OCI-LY1 (cell line): ENCODE results near the gene SHC4.

Experiments
- EZH2 ChIP-seq: fragments of 200-600 bp; sonication (generic), shearing (Covaris generic); IDR thresholded peaks from 2 replicates; pipeline ENCODE4 v1.8.0; 2017; ENCODE audit warnings: borderline replicate concordance, mixed run types, mild to moderate bottlenecking, antibody characterized with exemption, low read length, moderate library complexity, mixed read lengths
- TF ChIP-seq, protein P1 (sequence below): fragments of 200-600 bp; sonication (generic), shearing (Covaris generic); IDR thresholded peaks from 2 replicates; pipeline ENCODE4 v1.5.1; 2017; ENCODE audit warnings: mild to moderate bottlenecking, antibody characterized with exemption, low read length, moderate library complexity, mixed read lengths

DNA sequence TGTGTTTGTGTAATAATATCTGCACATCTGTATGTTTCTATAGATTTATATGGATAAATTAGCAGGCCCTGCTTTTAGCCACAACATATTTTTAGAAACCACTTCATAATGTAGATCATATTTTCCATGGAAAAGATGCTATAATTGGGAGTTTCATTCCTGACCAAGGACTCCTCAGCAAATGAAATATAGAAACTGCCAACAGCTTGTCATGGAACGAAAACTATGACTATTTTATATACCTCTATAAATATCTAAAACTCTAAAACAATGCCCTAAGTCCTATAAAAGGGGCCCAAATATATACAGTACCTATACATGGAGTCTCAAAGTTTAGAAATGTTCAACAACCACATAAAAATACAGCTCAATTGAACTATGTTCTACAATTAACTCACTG is 57.9 kb downstream of the SHC4 start:
- TF ChIP-seq, protein P1, sequence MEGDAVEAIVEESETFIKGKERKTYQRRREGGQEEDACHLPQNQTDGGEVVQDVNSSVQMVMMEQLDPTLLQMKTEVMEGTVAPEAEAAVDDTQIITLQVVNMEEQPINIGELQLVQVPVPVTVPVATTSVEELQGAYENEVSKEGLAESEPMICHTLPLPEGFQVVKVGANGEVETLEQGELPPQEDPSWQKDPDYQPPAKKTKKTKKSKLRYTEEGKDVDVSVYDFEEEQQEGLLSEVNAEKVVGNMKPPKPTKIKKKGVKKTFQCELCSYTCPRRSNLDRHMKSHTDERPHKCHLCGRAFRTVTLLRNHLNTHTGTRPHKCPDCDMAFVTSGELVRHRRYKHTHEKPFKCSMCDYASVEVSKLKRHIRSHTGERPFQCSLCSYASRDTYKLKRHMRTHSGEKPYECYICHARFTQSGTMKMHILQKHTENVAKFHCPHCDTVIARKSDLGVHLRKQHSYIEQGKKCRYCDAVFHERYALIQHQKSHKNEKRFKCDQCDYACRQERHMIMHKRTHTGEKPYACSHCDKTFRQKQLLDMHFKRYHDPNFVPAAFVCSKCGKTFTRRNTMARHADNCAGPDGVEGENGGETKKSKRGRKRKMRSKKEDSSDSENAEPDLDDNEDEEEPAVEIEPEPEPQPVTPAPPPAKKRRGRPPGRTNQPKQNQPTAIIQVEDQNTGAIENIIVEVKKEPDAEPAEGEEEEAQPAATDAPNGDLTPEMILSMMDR = no peak
- TF ChIP-seq EZH2 = no peak
